DMS79 (cell line): Measurements from ENCODE around the gene GFRAL.

Experiments
- DNase-seq: peaks from one replicate; lab custom pipeline; 2025; lab: John Stamatoyannopoulos, UW

GFRAL gene

GRCh38 chr6:55433446-55434130 is 106.3 kb downstream of the GFRAL start:
- no peak for DNase-seq

- DNase-seq: no peak
Measured at GRCh38 chr6:55437141-55437540, 109.9 kb downstream of the GFRAL start.

GRCh38 chr6:55438203-55438602 is 110.9 kb downstream of the GFRAL start:
- DNase-seq: no peak

- DNase-seq: no peak
Measured at GRCh38 chr6:55443238-55444134, 116.2 kb downstream of the GFRAL start.

- DNase-seq: no peak
Measured at GRCh38 chr6:55445648-55446204, 118.5 kb downstream of the GFRAL start.

GRCh38 chr6:55447891-55448290 is 120.6 kb downstream of the GFRAL start:
- DNase-seq: no peak

- DNase-seq: no peak
Measured at GRCh38 chr6:55448451-55448850, 121.2 kb downstream of the GFRAL start.

- DNase-seq: no peak
Measured at GRCh38 chr6:55449225-55449624, 122.0 kb downstream of the GFRAL start.

- no peak for DNase-seq
Measured at GRCh38 chr6:55450005-55450404, 122.7 kb downstream of the GFRAL start.
